HepG2 (cell line): ENCODE measurements around the gene DUS3L. TPM values are rescaled to one million over a fixed set of nuclear protein-coding genes. Genes with fewer than 3 reads are reported as not detected.

Experiments
- BCL6 ChIP-seq: IDR thresholded peaks from 2 replicates; pipeline ENCODE4 v1.6.1; 2016; ENCODE audit warnings: missing genetic modification reagents, missing compliant biosample characterization
- BRF2 ChIP-seq: sonication (generic); formaldehyde crosslinking; IDR thresholded peaks from 2 replicates; pipeline ENCODE4 v1.8.1; 2022; ENCODE audit warnings: mild to moderate bottlenecking, missing genetic modification reagents
- GABPA ChIP-seq, 2 experiments: IDR thresholded peaks; 2 replicates each; pipeline ENCODE4 v1.6.1; 2011 to 2016; ENCODE audit warnings: low read depth in 2 of 2, low read length in 1 of 2, missing biosample characterization in 1 of 2, missing genetic modification characterization in 1 of 2
- NKX3-1 ChIP-seq: sonication (generic); formaldehyde crosslinking; IDR thresholded peaks from 2 replicates; pipeline ENCODE4 v1.5.0; 2020; ENCODE audit warnings: missing genetic modification reagents
- RARG ChIP-seq: sonication (generic); formaldehyde crosslinking; IDR thresholded peaks from 2 replicates; pipeline ENCODE4 v1.4.0; 2020; ENCODE audit warnings: low read depth, mild to moderate bottlenecking, missing genetic modification reagents
- REPIN1 ChIP-seq: sonication (generic); formaldehyde crosslinking; IDR thresholded peaks from 2 replicates; pipeline ENCODE4 v1.8.0; 2022; ENCODE audit warnings: missing genetic modification reagents, low read depth, mild to moderate bottlenecking, borderline replicate concordance
- TCF7L2 ChIP-seq: IDR thresholded peaks from 2 replicates; pipeline ENCODE4 v1.6.1; 2011; ENCODE audit warnings: mild to moderate bottlenecking, low read depth, low read length, moderate library complexity
- WIZ ChIP-seq: sonication (generic); formaldehyde crosslinking; IDR thresholded peaks from 2 replicates; pipeline ENCODE4 v1.5.1; 2020; ENCODE audit warnings: mild to moderate bottlenecking, missing genetic modification reagents
- ZBTB2 ChIP-seq: sonication (generic); formaldehyde crosslinking; IDR thresholded peaks from 2 replicates; pipeline ENCODE4 v1.8.0; 2022; ENCODE audit warnings: low read depth, missing genetic modification reagents
- ZBTB25 ChIP-seq: IDR thresholded peaks from 2 replicates; pipeline ENCODE4 v1.6.1; 2018; ENCODE audit warnings: missing genetic modification reagents
- ZBTB42 ChIP-seq: sonication (generic); formaldehyde crosslinking; IDR thresholded peaks from 2 replicates; pipeline ENCODE4 v1.5.0; 2020; ENCODE audit warnings: mild to moderate bottlenecking, missing genetic modification reagents
- ZNF383 ChIP-seq: sonication (generic); formaldehyde crosslinking; IDR thresholded peaks from 2 replicates; pipeline ENCODE4 v1.4.0; 2020; ENCODE audit warnings: missing genetic modification reagents, mild to moderate bottlenecking, borderline replicate concordance
- ZNF615 ChIP-seq: sonication (generic); formaldehyde crosslinking; IDR thresholded peaks from 2 replicates; pipeline ENCODE4 v1.5.0; 2020; ENCODE audit warnings: mild to moderate bottlenecking, missing genetic modification reagents, borderline replicate concordance
- ZNF781 ChIP-seq: sonication (generic); formaldehyde crosslinking; IDR thresholded peaks from 2 replicates; pipeline ENCODE4 v1.5.1; 2020; ENCODE audit warnings: borderline replicate concordance, mild to moderate bottlenecking, missing genetic modification reagents; ENCODE audit errors: not compliant biosample characterization
- polyA plus RNA-seq, 8 experiments: library from polyadenylated mRNA; depleted of rRNA in 3 of 8; stranded (reverse) in 7 of 8; unstranded in 1 of 8; fragments of >200 nt; fragmentation: Illumina TruSeq in 4 of 8; extraction: Trizol in 4 of 8; gene quantifications; 2 replicates each; pipeline versions ENCODE4 v1.2.1 to v1.2.3, GENCODE V29; 2011 to 2016; ENCODE audit warnings: low read depth in 4 of 8, missing spikeins in 1 of 8, mixed read lengths in 1 of 8; ENCODE audit not compliant: insufficient read depth in 1 of 8
- total RNA-seq, 5 experiments: library from RNA; depleted of rRNA; stranded (reverse); fragments of >200 nt; fragmentation: Illumina TruSeq; extraction: Trizol; gene quantifications; 2 replicates each; pipeline ENCODE4 v1.2.3, GENCODE V29; 2016; ENCODE audit warnings: low read depth in 1 of 5
- TF ChIP-seq, protein P1 (sequence below): sonication (generic); formaldehyde crosslinking; IDR thresholded peaks from 2 replicates; pipeline ENCODE4 v1.5.0; 2020; ENCODE audit warnings: missing genetic modification reagents, mild to moderate bottlenecking, borderline replicate concordance
- TF ChIP-seq, protein P2 (sequence below): sonication (generic); formaldehyde crosslinking; IDR thresholded peaks from 2 replicates; pipeline ENCODE4 v1.4.0; 2020; ENCODE audit warnings: missing genetic modification reagents; ENCODE audit errors: not compliant biosample characterization
- TF ChIP-seq, protein P3 (sequence below): sonication (generic); formaldehyde crosslinking; IDR thresholded peaks from 2 replicates; pipeline ENCODE4 v1.4.0; 2020; ENCODE audit warnings: mild to moderate bottlenecking, missing genetic modification reagents

The DUS3L gene
- total and polyA plus RNA-seq, 2 of the 13 experiments (the other 11 are each of a cell fraction or from before 2014, with no cell fraction given) = 13.3 to 25.1 TPM

- TF ChIP-seq, protein P1, sequence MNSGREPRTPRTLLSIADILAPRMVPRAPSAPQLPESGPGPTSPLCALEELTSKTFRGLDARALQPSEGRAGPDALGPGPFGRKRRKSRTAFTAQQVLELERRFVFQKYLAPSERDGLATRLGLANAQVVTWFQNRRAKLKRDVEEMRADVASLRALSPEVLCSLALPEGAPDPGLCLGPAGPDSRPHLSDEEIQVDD = peak; percentile 31; the same call in 1 of the 2 replicates
- peak; percentile 43; the same call in 1 of the 2 replicates for TF ChIP-seq ZBTB25 (CRISPR knock-in tag)
- TF ChIP-seq, protein P2, sequence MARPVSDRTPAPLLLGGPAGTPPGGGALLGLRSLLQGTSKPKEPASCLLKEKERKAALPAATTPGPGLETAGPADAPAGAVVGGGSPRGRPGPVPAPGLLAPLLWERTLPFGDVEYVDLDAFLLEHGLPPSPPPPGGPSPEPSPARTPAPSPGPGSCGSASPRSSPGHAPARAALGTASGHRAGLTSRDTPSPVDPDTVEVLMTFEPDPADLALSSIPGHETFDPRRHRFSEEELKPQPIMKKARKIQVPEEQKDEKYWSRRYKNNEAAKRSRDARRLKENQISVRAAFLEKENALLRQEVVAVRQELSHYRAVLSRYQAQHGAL (CRISPR knock-in tag) = no peak
- TF ChIP-seq ZNF383 (CRISPR knock-in tag) = no peak
- TF ChIP-seq ZBTB2 (CRISPR knock-in tag) = peak; percentile 64
- no peak for TF ChIP-seq RARG (CRISPR knock-in tag)
- TF ChIP-seq BRF2 (CRISPR knock-in tag) = no peak
- 0 out of 2 replicates have a peak, but pooled peaks have one; percentile 27 for TF ChIP-seq ZNF615 (CRISPR knock-in tag)
- no peak for TF ChIP-seq ZNF781 (CRISPR knock-in tag)
- 0 out of 2 replicates have a peak, but pooled peaks have one; percentile 30 for TF ChIP-seq BCL6 (CRISPR knock-in tag)
- TF ChIP-seq ZBTB42 (CRISPR knock-in tag) = no peak
- TF ChIP-seq NKX3-1 (CRISPR knock-in tag) = no peak
- peak; percentile 41; the same call in 1 of the 2 replicates for TF ChIP-seq REPIN1 (CRISPR knock-in tag)
- no peak for TF ChIP-seq GABPA (IDR thresholded peaks at IDR 0.05; ENCODE audit: low read depth, low read length)
- TF ChIP-seq GABPA (CRISPR knock-in tag; IDR thresholded peaks at IDR 0.05; ENCODE audit: low read depth) = no peak
- TF ChIP-seq TCF7L2 = no peak
- TF ChIP-seq WIZ (CRISPR knock-in tag) = no peak
- TF ChIP-seq, protein P3, sequence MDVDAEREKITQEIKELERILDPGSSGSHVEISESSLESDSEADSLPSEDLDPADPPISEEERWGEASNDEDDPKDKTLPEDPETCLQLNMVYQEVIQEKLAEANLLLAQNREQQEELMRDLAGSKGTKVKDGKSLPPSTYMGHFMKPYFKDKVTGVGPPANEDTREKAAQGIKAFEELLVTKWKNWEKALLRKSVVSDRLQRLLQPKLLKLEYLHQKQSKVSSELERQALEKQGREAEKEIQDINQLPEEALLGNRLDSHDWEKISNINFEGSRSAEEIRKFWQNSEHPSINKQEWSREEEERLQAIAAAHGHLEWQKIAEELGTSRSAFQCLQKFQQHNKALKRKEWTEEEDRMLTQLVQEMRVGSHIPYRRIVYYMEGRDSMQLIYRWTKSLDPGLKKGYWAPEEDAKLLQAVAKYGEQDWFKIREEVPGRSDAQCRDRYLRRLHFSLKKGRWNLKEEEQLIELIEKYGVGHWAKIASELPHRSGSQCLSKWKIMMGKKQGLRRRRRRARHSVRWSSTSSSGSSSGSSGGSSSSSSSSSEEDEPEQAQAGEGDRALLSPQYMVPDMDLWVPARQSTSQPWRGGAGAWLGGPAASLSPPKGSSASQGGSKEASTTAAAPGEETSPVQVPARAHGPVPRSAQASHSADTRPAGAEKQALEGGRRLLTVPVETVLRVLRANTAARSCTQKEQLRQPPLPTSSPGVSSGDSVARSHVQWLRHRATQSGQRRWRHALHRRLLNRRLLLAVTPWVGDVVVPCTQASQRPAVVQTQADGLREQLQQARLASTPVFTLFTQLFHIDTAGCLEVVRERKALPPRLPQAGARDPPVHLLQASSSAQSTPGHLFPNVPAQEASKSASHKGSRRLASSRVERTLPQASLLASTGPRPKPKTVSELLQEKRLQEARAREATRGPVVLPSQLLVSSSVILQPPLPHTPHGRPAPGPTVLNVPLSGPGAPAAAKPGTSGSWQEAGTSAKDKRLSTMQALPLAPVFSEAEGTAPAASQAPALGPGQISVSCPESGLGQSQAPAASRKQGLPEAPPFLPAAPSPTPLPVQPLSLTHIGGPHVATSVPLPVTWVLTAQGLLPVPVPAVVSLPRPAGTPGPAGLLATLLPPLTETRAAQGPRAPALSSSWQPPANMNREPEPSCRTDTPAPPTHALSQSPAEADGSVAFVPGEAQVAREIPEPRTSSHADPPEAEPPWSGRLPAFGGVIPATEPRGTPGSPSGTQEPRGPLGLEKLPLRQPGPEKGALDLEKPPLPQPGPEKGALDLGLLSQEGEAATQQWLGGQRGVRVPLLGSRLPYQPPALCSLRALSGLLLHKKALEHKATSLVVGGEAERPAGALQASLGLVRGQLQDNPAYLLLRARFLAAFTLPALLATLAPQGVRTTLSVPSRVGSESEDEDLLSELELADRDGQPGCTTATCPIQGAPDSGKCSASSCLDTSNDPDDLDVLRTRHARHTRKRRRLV (CRISPR knock-in tag) = peak; percentile 87; the same call in 1 of the 2 replicates
These were observed 13.0 kb upstream of the DUS3L start (continued) for GRCh38 chr19:5803752-5804515.
